A549 (cell line): ENCODE data around the gene DES. TPM values are rescaled to one million over a fixed set of nuclear protein-coding genes. Genes with fewer than 3 reads are reported as not detected.

ENCODE experiments used
- ATAC-seq, 2 experiments: fragments of 200-7000 bp in 1 of 2; fragments of >200 bp in 1 of 2; cut with Nextera tagmentation in 1 of 2; cut with Tn5 transposase in 1 of 2; 3 replicates each; pipeline versions ENCODE4 v1.8.0 to v1.9.1; 2018 to 2020; ENCODE audit warnings: mild to moderate bottlenecking in 1 of 2, moderate library complexity in 1 of 2
- CTCF ChIA-PET: fragments of 300-600 bp; sonication (Branson Sonifier 250); formaldehyde crosslinking; extraction: SDS; loops from one replicate; lab custom pipeline; 2021; ENCODE audit warnings: antibody characterized with exemption, inconsistent platforms; lab: Yijun Ruan, JAX
- POLR2A ChIA-PET: fragments of 350-600 bp; formaldehyde crosslinking; extraction: SDS; loops from one replicate; lab custom pipeline; 2021; ENCODE audit warnings: antibody characterized with exemption, inconsistent platforms; lab: Yijun Ruan, JAX
- DNase-seq, 2 experiments: peaks; one replicate each; pipeline versions ENCODE4 v3.0.0 to v3.0.0-alpha.2; 2011 to 2016; ENCODE audit warnings: low read depth in 1 of 2, low spot score in 1 of 2
- FAIRE-seq: peaks from 2 replicates; lab custom pipeline; 2011; peaks lifted over from hg19 to GRCh38; lab: Jason Lieb, UNC
- H3K27ac ChIP-seq, 2 experiments: fragments of >200 bp; sonication (Bioruptor Twin); formaldehyde crosslinking; 3 replicates each; pipeline ENCODE4 v1.5.1; 2016 to 2017
- H3K4me1 ChIP-seq: fragments of >200 bp; sonication (Bioruptor Twin); formaldehyde crosslinking; 3 replicates; pipeline ENCODE4 v1.6.1; 2016
- H3K4me2 ChIP-seq: fragments of >200 bp; sonication (Bioruptor Twin); formaldehyde crosslinking; 3 replicates; pipeline ENCODE4 v1.6.1; 2016
- H3K4me3 ChIP-seq: fragments of >200 bp; sonication (Bioruptor Twin); formaldehyde crosslinking; 3 replicates; pipeline ENCODE4 v1.5.1; 2016
- H3K9me3 ChIP-seq: fragments of >200 bp; sonication (Bioruptor Twin); formaldehyde crosslinking; 3 replicates; pipeline ENCODE4 v1.6.1; 2016
- ATOH8 ChIP-seq: fragments of 250-450 bp; sonication (Bioruptor Pico); IDR thresholded peaks from 2 replicates; pipeline ENCODE4 v1.5.0; 2020; ENCODE audit warnings: low read depth, mild to moderate bottlenecking, moderate library complexity
- BCL3 ChIP-seq: fragments of >200 bp; sonication (Bioruptor Twin); formaldehyde crosslinking; IDR thresholded peaks from 3 replicates; pipeline ENCODE4 v1.6.1; 2016
- BHLHE40 ChIP-seq: IDR thresholded peaks from 2 replicates; pipeline ENCODE4 v1.6.1; 2012; ENCODE audit warnings: low read depth, low read length, inconsistent platforms
- CBX8 ChIP-seq: fragments of 200-600 bp; sonication (generic); IDR thresholded peaks from 2 replicates; pipeline ENCODE4 v1.6.1; 2016
- CHD2 ChIP-seq: fragments of 150-350 bp; IDR thresholded peaks from 2 replicates; pipeline ENCODE4 v1.6.1; 2014; ENCODE audit warnings: low read length; ENCODE audit not compliant: partially characterized antibody
- E2F6 ChIP-seq: IDR thresholded peaks from 2 replicates; pipeline ENCODE4 v1.6.1; 2012; ENCODE audit warnings: low read depth, borderline replicate concordance
- EHF ChIP-seq: fragments of 250-450 bp; sonication (Bioruptor Pico); IDR thresholded peaks from 2 replicates; pipeline ENCODE4 v1.5.0; 2020; ENCODE audit warnings: mild to moderate bottlenecking
- FOSB ChIP-seq: fragments of 250-450 bp; sonication (Bioruptor Pico); IDR thresholded peaks from 2 replicates; pipeline ENCODE4 v1.5.0; 2020; ENCODE audit warnings: mild to moderate bottlenecking, moderate library complexity
- FOSL2 ChIP-seq, 2 experiments: fragments of 450-650 bp in 1 of 2; fragments of >200 bp in 1 of 2; sonication (Bioruptor Twin) in 1 of 2; formaldehyde crosslinking; IDR thresholded peaks; 2 replicates each; pipeline versions ENCODE4 v1.5.0 to v1.6.1; 2016 to 2020; ENCODE audit warnings: mild to moderate bottlenecking in 1 of 2, moderate library complexity in 1 of 2
- GATA3 ChIP-seq: IDR thresholded peaks from 2 replicates; pipeline ENCODE4 v1.6.1; 2012; ENCODE audit warnings: borderline replicate concordance
- HDAC2 ChIP-seq: fragments of 200-600 bp; sonication (generic); IDR thresholded peaks from 2 replicates; pipeline ENCODE4 v1.6.1; 2016
- HES2 ChIP-seq: fragments of >200 bp; sonication (Bioruptor Twin); formaldehyde crosslinking; IDR thresholded peaks from 2 replicates; pipeline ENCODE4 v1.6.1; 2016
- HOXB13 ChIP-seq: fragments of 250-450 bp; sonication (Bioruptor Pico); IDR thresholded peaks from 2 replicates; pipeline ENCODE4 v1.5.0; 2020; ENCODE audit warnings: low read depth, mild to moderate bottlenecking, moderate library complexity
- HOXB5 ChIP-seq: fragments of 250-450 bp; sonication (Bioruptor Pico); IDR thresholded peaks from 2 replicates; pipeline ENCODE4 v1.5.0; 2020; ENCODE audit warnings: mild to moderate bottlenecking, moderate library complexity
- JUN ChIP-seq, 2 experiments: fragments of >200 bp; sonication (Bioruptor Twin); formaldehyde crosslinking; IDR thresholded peaks; 2 replicates in 1 of 2; 3 replicates in 1 of 2; pipeline ENCODE4 v1.6.1; 2016 to 2017
- KDM5A ChIP-seq: fragments of 200-600 bp; sonication (generic); IDR thresholded peaks from 2 replicates; pipeline ENCODE4 v1.6.1; 2016; ENCODE audit warnings: antibody characterized with exemption, mild to moderate bottlenecking
- MAFK ChIP-seq: fragments of 450-650 bp; IDR thresholded peaks from 2 replicates; pipeline ENCODE4 v1.6.1; 2014; ENCODE audit not compliant: partially characterized antibody
- MYC ChIP-seq: IDR thresholded peaks from 2 replicates; pipeline ENCODE4 v1.6.1; 2012; ENCODE audit warnings: mild to moderate bottlenecking, inconsistent platforms, low read length, improper control_type of control experiment, borderline replicate concordance
- PBX3 ChIP-seq: IDR thresholded peaks from 2 replicates; pipeline ENCODE4 v1.6.1; 2012
- POLR2A ChIP-seq: IDR thresholded peaks from 2 replicates; pipeline ENCODE4 v1.6.1; 2012; ENCODE audit warnings: mild to moderate bottlenecking, low read length
- RAD21 ChIP-seq, 2 experiments: fragments of >200 bp in 1 of 2; sonication (Bioruptor Twin) in 1 of 2; formaldehyde crosslinking in 1 of 2; IDR thresholded peaks in 1 of 2; conservative IDR thresholded peaks in 1 of 2; 2 replicates in 1 of 2; 3 replicates in 1 of 2; pipeline ENCODE4 v1.6.1; 2012 to 2018; ENCODE audit warnings: inconsistent platforms in 1 of 2
- RARB ChIP-seq: fragments of 250-450 bp; sonication (Bioruptor Pico); IDR thresholded peaks from 2 replicates; pipeline ENCODE4 v1.8.0; 2021; ENCODE audit warnings: mild to moderate bottlenecking, moderate library complexity
- RCOR1 ChIP-seq: fragments of 150-350 bp; IDR thresholded peaks from 2 replicates; pipeline ENCODE4 v1.6.1; 2014; ENCODE audit warnings: antibody characterized with exemption, low read length, low read depth
- SMC3 ChIP-seq: fragments of >200 bp; sonication (Bioruptor Twin); formaldehyde crosslinking; IDR thresholded peaks from 3 replicates; pipeline ENCODE4 v1.6.1; 2018; ENCODE audit warnings: inconsistent platforms
- ZFP36 ChIP-seq: fragments of 450-650 bp; IDR thresholded peaks from 2 replicates; pipeline ENCODE4 v1.6.1; 2014; ENCODE audit warnings: borderline replicate concordance; ENCODE audit not compliant: partially characterized antibody
- ZNF302 ChIP-seq: fragments of 250-450 bp; sonication (Bioruptor Pico); IDR thresholded peaks from 2 replicates; pipeline ENCODE4 v1.9.0; 2021; ENCODE audit warnings: inconsistent platforms, mild to moderate bottlenecking, moderate library complexity
- WGBS: methylation state at CpG from one replicate; pipeline ENCODE4 v1.1.6; 2017; ENCODE audit errors: missing lambda C conversion rate; 5-methylcytosine and 5-hydroxymethylcytosine counted together
- polyA plus RNA-seq, 4 experiments: library from polyadenylated mRNA; depleted of rRNA in 3 of 4; stranded (reverse); fragments of >200 nt; fragmentation: RNase III in 1 of 4; extraction: RNeasy Plus Mini Kit Qiagen cat#74134 plus additional on column Dnase treatment in 1 of 4; gene quantifications; 2 replicates in 3 of 4; 3 replicates in 1 of 4; pipeline ENCODE4 v1.2.3, GENCODE V29; 2011 to 2017
- TF ChIP-seq, protein P1 (sequence below): fragments of 250-450 bp; sonication (Bioruptor Pico); IDR thresholded peaks from 2 replicates; pipeline ENCODE4 v1.5.0; 2021; ENCODE audit warnings: mild to moderate bottlenecking, moderate library complexity, borderline replicate concordance
- TF ChIP-seq, protein P2 (sequence below): IDR thresholded peaks from 2 replicates; pipeline ENCODE4 v1.6.1; 2012

The DES gene
- polyA plus RNA-seq, 2 of the 4 experiments (the other 2 are of a cell fraction) = 0.06 TPM; not detected in 1

DNA sequence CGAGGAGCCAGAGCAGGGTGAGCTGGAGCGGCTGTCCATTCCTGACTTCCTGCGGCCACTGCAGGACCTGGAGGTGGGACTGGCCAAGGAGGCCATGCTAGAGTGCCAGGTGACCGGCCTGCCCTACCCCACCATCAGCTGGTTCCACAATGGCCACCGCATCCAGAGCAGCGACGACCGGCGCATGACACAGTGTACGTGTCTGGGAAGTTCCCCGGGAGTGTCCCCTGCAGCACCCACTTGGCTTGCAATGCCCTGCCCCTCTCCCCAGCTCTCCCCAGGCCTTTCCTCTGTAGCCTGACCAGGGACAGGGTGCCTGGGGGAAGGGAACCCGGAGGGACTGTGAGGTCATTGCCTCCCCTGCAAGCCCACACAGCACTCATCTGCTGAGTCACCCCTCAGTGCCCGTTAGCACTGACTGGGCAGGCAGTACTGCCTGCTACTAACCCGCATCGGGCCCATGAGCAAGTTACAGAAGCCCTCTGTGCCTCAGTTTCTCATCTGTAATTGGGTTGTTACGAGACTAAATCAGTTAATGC is 51.1 kb downstream of the DES start (continued):
- TF ChIP-seq GATA3 = no peak
- TF ChIP-seq FOSL2 (IDR thresholded peaks at IDR 0.05) = no peak
- TF ChIP-seq FOSL2 (CRISPR knock-in tag; IDR thresholded peaks at IDR 0.05) = peak; percentile 36; the same call in 1 of the 2 replicates
- TF ChIP-seq ZNF302 (CRISPR knock-in tag) = no peak
- TF ChIP-seq HOXB13 (CRISPR knock-in tag) = no peak
- TF ChIP-seq ZFP36 = no peak
- TF ChIP-seq KDM5A = no peak
- no peak for TF ChIP-seq RARB (CRISPR knock-in tag)

DNA sequence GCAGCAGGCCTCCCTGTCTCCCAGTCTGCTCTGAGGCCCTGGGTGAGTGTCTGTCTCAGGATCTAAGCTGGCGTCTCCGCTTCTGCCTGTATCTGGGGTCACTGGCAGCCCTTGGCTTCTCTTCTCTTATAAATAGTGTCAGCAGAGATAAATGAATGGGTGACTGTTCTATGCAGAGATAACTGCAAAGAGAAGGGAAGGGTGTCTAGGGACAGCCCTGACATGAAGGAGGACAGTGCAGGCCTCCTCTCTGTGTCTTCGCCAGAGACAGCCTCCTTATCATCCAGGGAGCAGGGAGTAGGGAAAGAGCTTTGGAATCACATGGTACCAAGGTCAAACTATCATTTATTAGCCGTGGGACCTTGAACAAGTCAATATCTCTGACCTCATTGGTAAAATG is 52.3 kb downstream of the DES start:
- no peak overlapping the region for H3K4me2 ChIP-seq
- TF ChIP-seq HOXB13 (CRISPR knock-in tag) (no peak), HDAC2 (no peak), RAD21 (conservative IDR thresholded peaks at IDR 0.05 in 1 of 2, IDR thresholded peaks at IDR 0.05 in 1 of 2) (no peak), BCL3 (no peak), MAFK (no peak), SMC3 (no peak), EHF (no peak), BHLHE40 (no peak), FOSB (CRISPR knock-in tag) (no peak), ATOH8 (CRISPR knock-in tag) (no peak), RCOR1 (no peak)
- TF ChIP-seq, protein P1, sequence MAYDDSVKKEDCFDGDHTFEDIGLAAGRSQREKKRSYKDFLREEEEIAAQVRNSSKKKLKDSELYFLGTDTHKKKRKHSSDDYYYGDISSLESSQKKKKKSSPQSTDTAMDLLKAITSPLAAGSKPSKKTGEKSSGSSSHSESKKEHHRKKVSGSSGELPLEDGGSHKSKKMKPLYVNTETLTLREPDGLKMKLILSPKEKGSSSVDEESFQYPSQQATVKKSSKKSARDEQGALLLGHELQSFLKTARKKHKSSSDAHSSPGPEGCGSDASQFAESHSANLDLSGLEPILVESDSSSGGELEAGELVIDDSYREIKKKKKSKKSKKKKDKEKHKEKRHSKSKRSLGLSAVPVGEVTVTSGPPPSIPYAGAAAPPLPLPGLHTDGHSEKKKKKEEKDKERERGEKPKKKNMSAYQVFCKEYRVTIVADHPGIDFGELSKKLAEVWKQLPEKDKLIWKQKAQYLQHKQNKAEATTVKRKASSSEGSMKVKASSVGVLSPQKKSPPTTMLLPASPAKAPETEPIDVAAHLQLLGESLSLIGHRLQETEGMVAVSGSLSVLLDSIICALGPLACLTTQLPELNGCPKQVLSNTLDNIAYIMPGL (CRISPR knock-in tag) = no peak
- H3K4me1 ChIP-seq = peaks cover 12% of the 10 kb centered on the region
- 81% methylated on average over 4 of the region's 4 CpGs for WGBS
- ATAC-seq = no peak
- no peak overlapping the region for H3K4me3 ChIP-seq
- H3K9me3 ChIP-seq = no peaks in the 10 kb centered on the region
- no peak for DNase-seq
- POLR2A ChIA-PET = no interaction called here
- H3K27ac ChIP-seq = peak overlapping the region in 1 of 2 experiments; percentile 79; a peak in 3 of 6 replicates
- CTCF ChIA-PET = interaction anchor here (1.9 to 89.4 kb wide), 3 partner anchors 1 to 68 kb away, joined by 6 to 3291 read pairs (median 3291); partner anchors contain the start of genes ASIC4, CHPF, GMPPA and SPEG
- FAIRE-seq = no peak

- FAIRE-seq (no peak), DNase-seq (no peak), ATAC-seq (no peak)
- Histone ChIP-seq H3K4me3 (no peak overlapping the region), H3K4me2 (no peak overlapping the region), H3K27ac (no peak overlapping the region), H3K4me1 (peaks cover 14% of the 10 kb centered on the region), H3K9me3 (no peaks in the 10 kb centered on the region)
- ChIA-PET CTCF (interaction anchor here (0.8 to 89.4 kb wide), 5 partner anchors 2 to 88 kb away, joined by 3 to 3291 read pairs (median 15); partner anchors contain the start of genes ASIC4, CHPF, GMPPA and SPEG), POLR2A (no interaction called here)
- TF ChIP-seq E2F6 (no peak), CBX8 (no peak), HDAC2 (no peak), CHD2 (no peak), RARB (CRISPR knock-in tag) (no peak), MYC (no peak), FOSL2 (IDR thresholded peaks at IDR 0.05) (no peak), FOSL2 (CRISPR knock-in tag; IDR thresholded peaks at IDR 0.05) (no peak), EHF (no peak), POLR2A (no peak), PBX3 (no peak), HOXB5 (CRISPR knock-in tag) (no peak), HES2 (no peak), ZFP36 (no peak), JUN (IDR thresholded peaks at IDR 0.05) (no peak)
- TF ChIP-seq, protein P2, sequence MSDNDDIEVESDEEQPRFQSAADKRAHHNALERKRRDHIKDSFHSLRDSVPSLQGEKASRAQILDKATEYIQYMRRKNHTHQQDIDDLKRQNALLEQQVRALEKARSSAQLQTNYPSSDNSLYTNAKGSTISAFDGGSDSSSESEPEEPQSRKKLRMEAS = no peak
- WGBS = 73% methylated on average over 18 of the region's 22 CpGs
These were observed 53.5 kb downstream of the DES start for GRCh38 chr2:219471476-219472371.
